Hematopoietic multipotent progenitor cell treated with erythropoietin and hydrocortisone succinate and interleukin-3 and kit ligand, for 8 days (in vitro differentiated cells): ENCODE data around the gene B3GALT6.

Experiments
- DNase-seq: peaks from one replicate; pipeline ENCODE4 v3.0.0-alpha.2; 2015

The B3GALT6 gene

GRCh38 chr1:1217621-1218523 lies 14.2 kb upstream of the B3GALT6 start:
- DNase-seq = no peak

DNA sequence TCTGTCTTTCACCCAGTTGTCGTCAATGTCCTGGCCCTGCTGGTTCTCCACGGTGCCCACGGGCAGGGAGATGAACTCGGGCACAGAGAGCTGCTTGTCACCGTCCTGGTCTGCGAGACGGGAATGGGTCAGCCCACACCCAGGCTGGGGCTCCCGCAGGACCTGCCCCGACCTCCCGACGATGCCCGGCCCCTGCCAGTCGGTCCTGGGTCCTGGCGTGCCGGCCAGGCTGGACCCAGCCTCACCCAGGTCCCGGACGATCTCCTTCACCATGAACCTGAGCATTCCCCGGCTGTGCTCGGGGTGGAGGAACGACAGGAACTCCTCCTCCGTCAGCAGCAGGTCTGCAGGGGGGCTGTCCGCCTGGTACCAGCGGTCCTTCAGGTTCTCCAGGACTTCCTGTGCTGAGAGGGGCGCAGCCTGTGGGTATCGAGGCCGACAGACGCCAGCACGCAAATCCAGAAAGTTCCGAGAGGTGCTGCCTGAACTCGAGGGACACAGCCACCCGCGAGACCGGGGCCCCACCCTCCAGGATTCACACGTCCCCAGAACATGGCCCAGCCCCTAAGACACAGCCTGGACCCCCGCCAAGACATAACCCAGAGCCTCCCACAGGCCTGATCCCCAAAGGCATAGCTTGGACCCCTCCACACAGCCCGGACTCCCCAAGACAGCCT lies 13.4 kb upstream of the B3GALT6 start:
- DNase-seq = no peak

- DNase-seq = no peak
Observed at GRCh38 chr1:1219341-1219740, 12.7 kb upstream of the B3GALT6 start.

GRCh38 chr1:1220197-1220596 lies 11.8 kb upstream of the B3GALT6 start:
- no peak for DNase-seq

DNA sequence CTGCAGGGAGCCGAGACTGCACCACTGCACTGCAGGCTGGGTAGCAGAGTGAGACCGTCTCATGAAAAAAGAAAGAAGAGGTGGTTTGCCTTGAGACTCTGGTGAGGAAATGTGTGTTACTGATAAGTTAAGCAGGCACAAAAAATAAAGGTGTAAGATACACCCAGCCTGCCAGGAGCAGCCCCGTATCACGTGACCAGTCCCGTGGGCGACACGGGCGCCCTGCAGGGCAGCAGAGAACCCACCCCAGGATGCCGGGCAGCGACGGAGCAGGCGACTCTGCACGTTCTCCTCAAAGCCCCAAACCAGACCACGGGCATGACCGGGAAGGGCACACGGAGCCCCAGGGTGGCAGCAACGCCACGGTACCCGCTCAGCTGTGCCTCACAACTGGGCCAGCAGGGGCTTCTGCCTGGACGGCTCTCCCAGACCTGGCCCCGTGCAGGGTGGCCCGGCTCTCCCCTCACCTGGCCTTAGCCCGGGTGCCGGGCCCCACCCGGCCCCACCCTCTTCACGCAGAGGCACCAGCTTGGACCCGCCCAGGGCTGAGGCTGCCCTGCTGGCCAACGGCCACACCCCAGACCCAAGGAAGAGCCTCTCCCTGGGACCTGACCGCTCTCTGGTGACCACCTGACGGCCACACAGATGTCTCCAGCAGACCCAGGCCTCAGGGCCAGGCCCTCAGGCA lies 10.0 kb upstream of the B3GALT6 start:
- peak; percentile 25 for DNase-seq

- DNase-seq = no peak
Observed at GRCh38 chr1:1222575-1223225, 9.3 kb upstream of the B3GALT6 start.

DNA sequence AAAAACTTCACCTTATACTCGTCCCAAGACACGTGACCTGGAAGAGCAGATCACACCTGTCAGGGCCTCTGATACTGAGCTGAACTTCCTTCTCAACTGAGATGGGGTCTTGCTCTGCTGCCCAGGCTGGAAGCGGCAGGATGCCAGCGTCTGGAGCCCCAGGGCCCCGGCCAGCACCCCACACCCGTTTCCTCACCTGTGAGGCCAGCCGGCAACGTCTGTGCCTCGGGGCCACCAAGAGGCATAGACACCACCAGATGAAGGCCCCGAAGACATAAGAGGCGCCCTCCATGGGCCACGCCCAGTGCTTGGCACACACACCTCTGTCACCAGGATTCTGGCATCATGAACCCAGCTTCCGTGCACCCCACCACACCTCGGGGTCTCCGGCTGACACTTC lies 8.7 kb upstream of the B3GALT6 start:
- DNase-seq = no peak

DNA sequence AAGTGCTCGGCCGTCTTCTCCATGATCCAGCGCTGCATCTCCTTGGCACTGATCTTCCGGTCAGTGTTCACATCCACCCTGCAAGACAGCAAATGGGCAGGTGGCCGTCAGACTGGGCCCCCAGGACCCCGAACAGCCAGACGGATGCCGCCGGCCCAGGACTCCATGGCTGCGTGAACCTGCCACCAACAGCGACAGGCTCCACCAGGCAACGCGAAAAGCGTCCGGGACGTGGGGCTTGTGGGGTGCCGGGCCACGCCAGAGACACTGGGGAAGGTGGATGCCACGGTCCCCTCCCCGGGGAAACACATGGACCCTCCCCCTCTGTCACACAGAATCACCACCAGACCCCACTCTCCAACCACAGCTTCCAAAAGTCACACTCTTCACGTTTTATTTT lies 8.1 kb upstream of the B3GALT6 start:
- no peak for DNase-seq

- DNase-seq = no peak
Observed at GRCh38 chr1:1225238-1225845, 6.7 kb upstream of the B3GALT6 start.

GRCh38 chr1:1225913-1226312 lies 6.1 kb upstream of the B3GALT6 start:
- no peak for DNase-seq

- no peak for DNase-seq
Observed at GRCh38 chr1:1226566-1227362, 5.3 kb upstream of the B3GALT6 start.

- DNase-seq = no peak
Observed at GRCh38 chr1:1227386-1227785, 4.7 kb upstream of the B3GALT6 start.

DNA sequence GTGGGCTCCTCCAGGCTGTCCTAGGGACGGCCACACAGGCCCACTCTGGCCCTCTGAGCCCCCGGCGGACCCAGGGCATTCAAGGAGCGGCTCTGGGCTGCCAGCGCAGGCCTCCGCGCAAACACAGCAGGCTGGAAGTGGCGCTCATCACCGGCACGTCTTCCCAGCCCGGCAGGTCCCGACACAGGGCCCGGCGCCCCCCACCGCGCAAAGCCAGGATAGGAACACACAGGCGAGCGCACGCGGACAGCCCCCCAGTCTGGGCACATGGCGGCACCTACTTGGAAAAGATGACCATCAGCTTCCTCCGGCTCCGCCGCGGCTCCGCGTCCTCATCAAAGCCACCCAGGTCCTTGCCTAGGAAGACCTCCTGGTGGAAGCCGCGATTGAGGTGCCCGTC lies 3.9 kb upstream of the B3GALT6 start:
- DNase-seq = no peak

GRCh38 chr1:1228596-1229321 lies 3.3 kb upstream of the B3GALT6 start:
- no peak for DNase-seq

DNA sequence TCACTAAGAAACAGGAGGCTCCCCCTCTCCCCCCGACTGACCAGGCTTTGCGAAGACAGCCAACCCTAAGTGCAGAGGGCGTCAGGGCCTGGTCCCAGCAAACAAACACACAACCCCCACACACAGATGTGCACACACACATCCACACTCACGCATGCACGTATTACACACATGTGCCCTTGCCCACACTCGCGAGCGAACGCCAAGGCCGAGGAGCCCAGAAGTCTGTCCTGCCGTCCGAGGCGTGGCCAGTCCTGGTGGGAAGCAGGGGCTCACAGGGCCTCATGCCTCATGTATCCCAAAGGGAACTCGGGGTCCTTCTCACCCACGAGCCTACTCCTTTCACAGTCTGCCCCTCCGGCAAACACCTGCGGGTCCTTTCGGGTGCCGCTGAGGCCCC lies 2.3 kb upstream of the B3GALT6 start:
- no peak for DNase-seq

DNA sequence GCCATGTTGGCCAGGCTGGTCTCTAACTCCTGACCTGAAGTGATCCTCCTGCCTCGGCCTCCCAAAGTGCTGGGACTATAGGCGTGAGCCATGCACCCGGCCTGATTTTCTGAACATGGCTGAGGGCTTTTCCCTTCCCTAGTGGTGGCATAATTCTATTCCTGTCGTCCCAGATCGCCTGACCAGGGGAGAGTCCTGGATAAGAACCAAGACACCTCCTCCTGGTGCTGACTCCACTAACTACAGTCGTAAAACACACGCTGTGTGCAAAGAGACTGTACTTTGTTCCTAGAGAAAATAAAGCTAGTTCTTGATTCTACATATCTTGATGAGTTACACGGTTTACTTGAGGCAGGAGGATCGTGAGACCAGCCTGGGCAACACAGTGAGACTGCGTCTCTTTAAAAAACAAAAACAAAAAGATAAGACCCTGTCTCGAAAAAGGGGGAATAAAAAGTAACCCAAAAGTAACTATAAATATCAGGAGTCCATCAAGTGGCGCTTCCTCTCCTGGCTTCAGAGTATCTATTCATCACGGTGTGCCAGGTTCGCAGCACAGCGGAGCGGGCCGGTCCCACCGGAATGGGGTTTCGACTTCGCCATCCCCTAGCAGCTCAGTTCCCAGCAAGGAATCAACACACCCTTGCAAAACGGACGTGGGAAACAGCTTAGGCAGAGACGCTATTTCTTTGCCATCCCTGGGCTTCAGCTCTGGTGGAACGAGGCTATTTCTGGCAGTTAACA lies 1.2 kb upstream of the B3GALT6 start:
- DNase-seq = peak; percentile 68

- DNase-seq = peak; percentile 94
Observed at GRCh38 chr1:1231400-1232207, 433 bp upstream of the B3GALT6 start, which contains the start of gene SDF4. SDF4 (minus strand) TSS chr1:1232001; CDS start chr1:1228772, 3,229 bp downstream.

GRCh38 chr1:1232796-1233566 lies 944 bp downstream of the B3GALT6 start:
- DNase-seq = no peak

DNA sequence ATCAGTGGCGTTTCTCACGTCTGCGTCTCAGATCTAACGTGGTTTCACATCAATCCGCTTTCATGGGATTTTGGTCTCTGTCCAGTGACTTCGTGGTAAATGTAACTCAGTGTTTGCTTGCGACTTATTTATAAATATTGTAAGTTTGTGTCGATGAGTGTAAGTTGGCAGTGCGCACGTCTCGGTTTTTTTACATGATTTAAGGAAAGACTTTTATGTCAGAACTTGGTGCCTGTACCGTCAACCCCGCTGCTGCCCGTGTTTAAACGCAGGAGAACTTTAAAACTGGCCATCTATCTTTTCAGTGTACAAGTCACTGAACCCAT lies 1.5 kb downstream of the B3GALT6 start:
- no peak for DNase-seq
